Measurements from ENCODE around the gene RTCA.

GRCh38 chr1:100268202-100268601, 2.2 kb downstream of the RTCA start:
- TF ChIP-seq, protein P1, sequence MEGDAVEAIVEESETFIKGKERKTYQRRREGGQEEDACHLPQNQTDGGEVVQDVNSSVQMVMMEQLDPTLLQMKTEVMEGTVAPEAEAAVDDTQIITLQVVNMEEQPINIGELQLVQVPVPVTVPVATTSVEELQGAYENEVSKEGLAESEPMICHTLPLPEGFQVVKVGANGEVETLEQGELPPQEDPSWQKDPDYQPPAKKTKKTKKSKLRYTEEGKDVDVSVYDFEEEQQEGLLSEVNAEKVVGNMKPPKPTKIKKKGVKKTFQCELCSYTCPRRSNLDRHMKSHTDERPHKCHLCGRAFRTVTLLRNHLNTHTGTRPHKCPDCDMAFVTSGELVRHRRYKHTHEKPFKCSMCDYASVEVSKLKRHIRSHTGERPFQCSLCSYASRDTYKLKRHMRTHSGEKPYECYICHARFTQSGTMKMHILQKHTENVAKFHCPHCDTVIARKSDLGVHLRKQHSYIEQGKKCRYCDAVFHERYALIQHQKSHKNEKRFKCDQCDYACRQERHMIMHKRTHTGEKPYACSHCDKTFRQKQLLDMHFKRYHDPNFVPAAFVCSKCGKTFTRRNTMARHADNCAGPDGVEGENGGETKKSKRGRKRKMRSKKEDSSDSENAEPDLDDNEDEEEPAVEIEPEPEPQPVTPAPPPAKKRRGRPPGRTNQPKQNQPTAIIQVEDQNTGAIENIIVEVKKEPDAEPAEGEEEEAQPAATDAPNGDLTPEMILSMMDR (IDR thresholded peaks at IDR 0.05 in 4 of 5, conservative IDR thresholded peaks at IDR 0.05 in 1 of 5) = no peak
- no peak for TF ChIP-seq POLR2A (IDR thresholded peaks at IDR 0.05)

Measured in gastrocnemius medialis (tissue), 4 donors.